ENCODE results near the gene SDCBP2. TPM values are rescaled to one million over a fixed set of nuclear protein-coding genes. Genes with fewer than 3 reads are reported as not detected.

SDCBP2 gene
- total RNA-seq, 1 donor from 2014 or later, result 1.2 TPM

DNA sequence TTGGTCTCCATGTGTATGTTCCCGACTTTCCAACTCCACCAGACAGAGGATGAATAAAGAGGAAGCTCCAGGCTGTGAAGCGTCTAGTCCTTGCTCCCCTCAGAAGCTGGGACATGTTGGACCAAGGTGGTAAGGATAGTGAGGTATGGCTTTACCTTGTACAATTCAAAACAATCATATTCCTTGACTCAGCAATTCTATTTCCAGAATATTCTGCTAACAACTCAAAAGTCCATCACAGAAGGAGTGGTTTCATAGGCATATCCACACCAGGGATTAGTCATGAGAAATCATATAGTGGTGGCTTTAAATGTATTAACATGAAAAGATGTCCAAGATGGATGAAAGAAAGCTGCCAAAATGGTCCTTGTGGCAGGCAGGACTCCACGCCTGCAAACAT is 44.1 kb upstream of the SDCBP2 start:
- CTCF ChIA-PET, result no interaction called here
- no peak for DNase-seq

DNA sequence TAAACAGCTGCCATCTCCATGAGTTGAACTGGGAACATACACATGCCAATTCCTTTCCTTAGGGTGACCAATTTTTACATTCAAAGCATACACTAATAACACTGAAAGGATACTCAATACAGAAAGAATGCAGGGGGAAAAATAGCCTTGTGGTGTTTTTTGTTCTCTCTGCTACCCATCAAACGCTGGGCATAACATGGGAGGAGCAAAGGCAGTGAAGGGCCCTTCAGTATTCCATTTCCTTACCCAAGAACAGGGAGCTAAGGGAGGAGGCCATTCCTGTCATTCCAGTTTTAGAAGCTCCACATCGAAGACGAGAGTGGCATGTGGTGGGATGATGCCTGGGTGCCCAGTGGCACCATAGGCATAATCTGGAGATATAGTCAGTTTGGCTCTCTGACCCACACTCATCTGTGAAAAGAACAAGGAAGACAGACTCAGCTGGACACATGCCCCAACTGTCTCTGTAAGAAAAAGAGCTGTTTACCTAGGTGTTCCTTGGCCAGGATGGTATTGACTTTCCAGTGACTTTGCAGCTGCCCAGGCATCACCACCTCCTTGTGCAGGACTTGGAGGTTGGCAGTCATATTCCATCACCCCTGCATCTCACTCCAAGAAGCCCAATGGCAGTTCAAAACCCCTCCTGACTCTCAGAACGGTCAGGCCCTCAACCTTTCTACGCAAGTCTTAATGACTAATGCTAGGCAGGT is 43.0 kb upstream of the SDCBP2 start:
- H3K9me3 Mint-ChIP-seq, result no peaks in the 10 kb centered on the region
- intact Hi-C loops (cut with micrococcal nuclease), result no loop called here
- DNase-seq (no peak), ATAC-seq (ENCODE audit: low read depth) (no peak)
- TF ChIP-seq, protein P1, sequence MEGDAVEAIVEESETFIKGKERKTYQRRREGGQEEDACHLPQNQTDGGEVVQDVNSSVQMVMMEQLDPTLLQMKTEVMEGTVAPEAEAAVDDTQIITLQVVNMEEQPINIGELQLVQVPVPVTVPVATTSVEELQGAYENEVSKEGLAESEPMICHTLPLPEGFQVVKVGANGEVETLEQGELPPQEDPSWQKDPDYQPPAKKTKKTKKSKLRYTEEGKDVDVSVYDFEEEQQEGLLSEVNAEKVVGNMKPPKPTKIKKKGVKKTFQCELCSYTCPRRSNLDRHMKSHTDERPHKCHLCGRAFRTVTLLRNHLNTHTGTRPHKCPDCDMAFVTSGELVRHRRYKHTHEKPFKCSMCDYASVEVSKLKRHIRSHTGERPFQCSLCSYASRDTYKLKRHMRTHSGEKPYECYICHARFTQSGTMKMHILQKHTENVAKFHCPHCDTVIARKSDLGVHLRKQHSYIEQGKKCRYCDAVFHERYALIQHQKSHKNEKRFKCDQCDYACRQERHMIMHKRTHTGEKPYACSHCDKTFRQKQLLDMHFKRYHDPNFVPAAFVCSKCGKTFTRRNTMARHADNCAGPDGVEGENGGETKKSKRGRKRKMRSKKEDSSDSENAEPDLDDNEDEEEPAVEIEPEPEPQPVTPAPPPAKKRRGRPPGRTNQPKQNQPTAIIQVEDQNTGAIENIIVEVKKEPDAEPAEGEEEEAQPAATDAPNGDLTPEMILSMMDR (IDR thresholded peaks at IDR 0.05), result no peak
- H3K27ac Mint-ChIP-seq, result no peak overlapping the region
- no peaks in the 10 kb centered on the region for H3K27me3 Mint-ChIP-seq
- no peak overlapping the region for H3K4me3 Mint-ChIP-seq
- ChIA-PET CTCF (no interaction called here), POLR2A (no interaction called here)
- peaks cover 73% of the 10 kb centered on the region for H3K36me3 Mint-ChIP-seq (ENCODE audit: low read depth)
- peaks cover 20% of the 10 kb centered on the region for H3K4me1 Mint-ChIP-seq

More for the DNA sequence above, 44.1 kb upstream of the SDCBP2 start:
- no peaks in the 10 kb centered on the region for H3K27me3 Mint-ChIP-seq
- TF ChIP-seq, protein P1 (IDR thresholded peaks at IDR 0.05), result no peak
- ATAC-seq (ENCODE audit: low read depth), result no peak
- POLR2A ChIA-PET, result no interaction called here
- intact Hi-C loops (cut with micrococcal nuclease), result no loop called here
- H3K27ac Mint-ChIP-seq, result no peak overlapping the region
- no peaks in the 10 kb centered on the region for H3K9me3 Mint-ChIP-seq
- H3K36me3 Mint-ChIP-seq (ENCODE audit: low read depth), result peaks cover 64% of the 10 kb centered on the region
- H3K4me1 Mint-ChIP-seq, result peaks cover 31% of the 10 kb centered on the region
- H3K4me3 Mint-ChIP-seq, result no peak overlapping the region

DNA sequence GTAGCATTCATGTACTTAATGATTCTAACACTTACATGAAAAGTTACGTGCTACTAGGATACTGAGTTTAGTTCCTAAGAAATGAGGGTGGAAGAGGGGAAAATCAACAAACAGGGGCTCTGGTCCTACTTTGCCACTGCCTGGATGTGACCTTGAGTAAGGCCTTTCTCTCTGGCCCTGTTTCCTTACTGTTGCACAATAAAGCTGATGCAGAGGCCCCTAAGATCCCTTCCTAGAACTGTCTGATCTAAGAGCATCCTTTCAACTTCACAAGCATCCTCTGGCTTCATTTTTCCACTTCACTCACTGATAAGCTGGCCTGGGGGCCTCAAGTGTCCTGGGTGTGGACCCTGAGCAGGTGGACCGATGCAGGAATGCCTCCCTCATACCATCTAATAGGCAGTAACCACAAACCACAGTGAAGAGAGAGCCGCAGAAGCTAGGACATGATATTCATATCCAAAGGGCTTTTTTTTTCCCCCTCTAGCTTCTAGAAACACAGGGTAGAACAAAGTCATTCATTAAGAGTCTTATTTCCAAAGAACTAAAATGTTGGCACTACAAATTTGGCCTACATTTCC is 42.4 kb upstream of the SDCBP2 start:
- Mint-ChIP-seq H3K27me3 (no peaks in the 10 kb centered on the region), H3K4me3 (no peak overlapping the region), H3K9me3 (no peaks in the 10 kb centered on the region), H3K27ac (peak overlapping the region; percentile 24), H3K36me3 (ENCODE audit: low read depth) (peaks cover 75% of the 10 kb centered on the region), H3K4me1 (peaks cover 14% of the 10 kb centered on the region)
- TF ChIP-seq, protein P1 (IDR thresholded peaks at IDR 0.05), result no peak
- ChIA-PET CTCF (no interaction called here), POLR2A (no interaction called here)
- ATAC-seq (ENCODE audit: low read depth) (no peak), DNase-seq (no peak)
- intact Hi-C loops (cut with micrococcal nuclease), result no loop called here

DNA sequence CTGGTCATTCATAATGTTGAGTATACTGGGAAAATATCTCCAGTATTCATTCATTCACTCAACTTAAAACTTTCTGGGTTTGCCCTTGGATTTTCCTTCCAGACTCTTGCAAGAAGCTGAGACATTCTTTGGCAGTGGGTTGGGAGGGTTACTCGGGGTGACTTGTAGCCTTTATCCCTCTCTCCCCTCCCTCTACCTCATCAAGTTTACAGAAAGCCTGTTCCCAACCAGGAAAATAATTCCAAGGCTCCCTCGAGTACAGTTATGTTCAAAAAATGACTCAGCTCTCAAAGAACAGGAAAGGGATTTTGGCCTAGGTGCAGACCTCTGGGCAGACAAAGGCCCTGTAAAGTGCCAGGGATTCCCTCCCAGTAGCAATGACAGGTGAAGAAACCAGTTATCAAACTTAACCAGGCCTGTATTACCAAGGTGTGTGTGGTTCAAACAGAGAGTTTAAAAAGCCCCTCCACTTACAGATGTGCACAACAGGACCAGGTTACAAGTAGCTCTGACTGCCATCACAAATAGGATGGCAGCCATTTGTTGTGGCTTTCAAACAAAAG is 41.7 kb upstream of the SDCBP2 start:
- ChIA-PET CTCF (no interaction called here), POLR2A (no interaction called here)
- no peaks in the 10 kb centered on the region for H3K27me3 Mint-ChIP-seq
- TF ChIP-seq, protein P1 (IDR thresholded peaks at IDR 0.05), result no peak
- ATAC-seq (ENCODE audit: low read depth) (no peak), DNase-seq (no peak)
- no peaks in the 10 kb centered on the region for H3K9me3 Mint-ChIP-seq
- H3K4me3 Mint-ChIP-seq, result no peak overlapping the region
- H3K36me3 Mint-ChIP-seq (ENCODE audit: low read depth), result peaks cover 73% of the 10 kb centered on the region
- peaks cover 8% of the 10 kb centered on the region for H3K4me1 Mint-ChIP-seq
- no peak overlapping the region for H3K27ac Mint-ChIP-seq
- intact Hi-C loops (cut with micrococcal nuclease), result no loop called here

DNA sequence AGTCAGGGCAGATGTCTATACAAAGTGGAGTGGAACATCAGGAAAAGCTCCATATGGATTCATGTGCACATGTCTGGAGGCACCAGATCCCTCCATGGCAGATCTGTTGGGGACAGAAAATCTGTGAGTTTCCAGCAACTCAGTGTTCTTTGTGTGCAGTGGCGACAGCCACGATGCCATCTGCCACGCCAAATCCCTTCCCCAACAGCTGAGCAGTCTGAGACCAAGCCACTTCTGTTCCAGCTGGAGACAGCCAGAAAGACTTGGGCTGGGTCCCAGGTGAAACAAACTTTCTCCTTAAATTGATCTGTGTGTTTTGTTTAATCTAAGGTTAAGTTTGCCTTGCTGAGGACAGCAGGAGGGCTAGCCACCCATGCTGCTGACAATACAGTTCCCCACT is 41.0 kb upstream of the SDCBP2 start:
- intact Hi-C loops (cut with micrococcal nuclease), result loop anchor here (2.0 kb wide), 1 partner anchor 17 kb away; no protein-coding TSS in a partner anchor
- ATAC-seq (ENCODE audit: low read depth) (no peak), DNase-seq (no peak)
- H3K36me3 Mint-ChIP-seq (ENCODE audit: low read depth), result peaks cover 75% of the 10 kb centered on the region
- ChIA-PET POLR2A (no interaction called here), CTCF (no interaction called here)
- TF ChIP-seq, protein P1 (IDR thresholded peaks at IDR 0.05), result no peak
- H3K9me3 Mint-ChIP-seq, result no peaks in the 10 kb centered on the region
- no peak overlapping the region for H3K4me3 Mint-ChIP-seq
- H3K27ac Mint-ChIP-seq, result no peak overlapping the region
- H3K4me1 Mint-ChIP-seq, result peaks cover 2% of the 10 kb centered on the region
- no peaks in the 10 kb centered on the region for H3K27me3 Mint-ChIP-seq

Measured in activated B cell treated with CpG ODN at 0.5 μM for 24 hours (primary cell).